Measurements from ENCODE around the gene NR3C1. TPM values are rescaled to one million over a fixed set of nuclear protein-coding genes. Genes with fewer than 3 reads are reported as not detected.

The NR3C1 gene
- polyA plus RNA-seq, 4 donors: 37.5 to 42.2 (median 38.4) TPM

- DNase-seq (ENCODE audit: low read depth in 4 of 4, low spot score in 3 of 4): no peak
Observed at GRCh38 chr5:143373076-143373475, 30.4 kb downstream of the NR3C1 start.

- no peak for DNase-seq (ENCODE audit: low read depth in 4 of 4, low spot score in 3 of 4)
Observed at GRCh38 chr5:143372187-143372829, 31.2 kb downstream of the NR3C1 start.

DNA sequence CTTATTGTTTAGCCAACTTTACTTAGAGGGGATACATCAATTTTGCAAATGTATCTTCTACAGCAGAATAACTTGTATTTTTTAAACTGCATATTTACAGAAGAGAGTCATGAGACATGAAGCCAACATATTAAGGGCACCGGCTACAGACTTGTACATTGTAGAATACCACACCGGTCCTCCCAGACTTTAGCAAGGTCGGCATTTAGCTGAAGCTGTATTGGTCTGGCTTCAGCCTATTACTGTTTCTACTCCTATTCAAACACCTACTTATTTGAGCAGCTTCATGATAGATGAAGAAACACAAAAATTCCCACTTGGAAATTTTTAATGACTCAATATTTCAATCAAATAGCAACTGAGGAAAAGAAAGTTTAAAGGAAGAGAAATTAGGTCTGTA, 33.0 kb downstream of the NR3C1 start:
- no peak for DNase-seq (ENCODE audit: low read depth in 4 of 4, low spot score in 3 of 4)

GRCh38 chr5:143364061-143364460, 39.4 kb downstream of the NR3C1 start:
- DNase-seq (ENCODE audit: low read depth in 4 of 4, low spot score in 3 of 4): no peak

DNA sequence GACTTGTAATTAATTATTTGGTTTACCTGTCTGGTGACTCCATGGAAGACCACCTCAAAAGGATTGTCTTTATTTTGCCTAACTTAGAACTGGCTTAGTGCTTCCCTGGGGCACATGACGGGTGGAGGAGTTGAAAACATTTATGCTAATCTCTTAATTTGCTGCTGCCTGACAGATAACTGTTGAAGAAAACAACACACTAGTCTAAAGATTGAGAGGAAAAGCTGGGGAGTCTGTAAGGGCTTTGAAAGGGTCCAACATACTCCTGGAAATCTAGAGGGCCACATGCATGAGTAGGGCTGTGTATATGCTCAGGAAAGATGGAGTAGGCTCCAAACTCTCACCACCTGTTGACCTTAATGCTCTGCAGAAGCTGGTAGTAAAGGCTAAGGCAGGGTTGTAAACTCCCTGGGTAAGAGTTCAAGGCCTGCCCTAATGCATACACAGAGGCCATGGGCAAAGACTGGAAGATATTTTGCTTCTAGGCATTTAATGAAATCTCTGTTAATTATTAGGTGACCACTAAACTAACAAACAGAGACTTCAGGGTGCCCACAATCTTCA, 40.7 kb downstream of the NR3C1 start:
- DNase-seq (ENCODE audit: low read depth in 4 of 4, low spot score in 3 of 4): no peak

DNA sequence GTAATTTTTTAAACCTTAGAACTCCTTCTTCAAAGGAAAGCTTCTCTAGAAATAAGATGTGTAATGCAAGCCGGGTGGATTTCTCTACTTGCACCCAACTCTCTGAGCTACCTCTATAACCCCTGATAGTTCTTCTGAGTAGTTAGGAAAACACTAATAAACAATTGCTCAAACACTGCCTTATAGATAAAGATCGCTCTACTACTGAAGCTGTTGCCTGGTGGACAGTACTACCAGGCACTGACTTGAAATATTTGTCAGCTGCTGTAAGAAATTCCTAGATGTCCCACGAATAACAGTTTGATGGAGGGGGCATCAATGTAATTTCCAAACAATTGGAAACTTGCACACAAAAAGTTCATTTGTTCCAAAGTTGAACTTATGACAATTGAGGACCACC, 42.0 kb downstream of the NR3C1 start:
- no peak for DNase-seq (ENCODE audit: low read depth in 4 of 4, low spot score in 3 of 4)

DNA sequence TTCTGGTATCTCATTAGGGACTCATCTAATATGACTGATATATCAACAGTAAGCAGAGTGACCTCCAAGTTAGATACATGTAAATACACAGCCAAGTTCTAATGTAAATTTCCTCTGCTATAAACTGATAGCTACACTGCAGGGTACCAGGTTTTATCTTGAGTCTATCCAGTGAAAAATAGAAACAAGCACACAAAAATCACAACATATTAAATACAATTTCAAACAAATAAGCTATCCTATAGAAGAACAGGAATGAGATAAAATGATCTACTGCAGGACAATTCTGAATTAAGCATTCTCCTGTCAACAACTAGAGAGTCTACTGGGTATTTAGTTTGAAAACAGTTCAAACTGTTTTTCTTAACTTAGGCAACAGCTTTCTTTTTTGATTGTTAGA, 42.7 kb downstream of the NR3C1 start:
- no peak for DNase-seq (ENCODE audit: low read depth in 4 of 4, low spot score in 3 of 4)

DNA sequence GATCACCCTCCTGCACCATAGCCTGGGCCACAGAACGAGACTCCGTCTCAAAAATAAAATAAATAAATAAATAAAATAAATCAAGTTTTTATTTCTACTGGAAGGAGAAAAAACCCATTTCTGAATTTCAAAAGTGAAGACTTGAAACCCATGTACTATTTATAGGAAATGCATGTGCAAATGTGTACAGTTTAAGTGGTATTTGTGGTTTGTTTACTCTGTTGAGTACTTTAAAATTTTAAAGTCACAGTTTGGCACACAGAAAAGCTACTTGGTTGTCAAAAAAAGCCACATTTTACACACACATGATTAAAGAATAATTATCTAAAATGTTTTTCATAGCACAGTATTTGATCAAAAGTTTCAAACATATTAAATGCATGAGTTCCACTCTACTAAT, 43.6 kb downstream of the NR3C1 start:
- DNase-seq (ENCODE audit: low read depth in 4 of 4, low spot score in 3 of 4): no peak

- no peak for DNase-seq (ENCODE audit: low read depth in 4 of 4, low spot score in 3 of 4)
Observed at GRCh38 chr5:143356855-143357583, 46.5 kb downstream of the NR3C1 start.

DNA sequence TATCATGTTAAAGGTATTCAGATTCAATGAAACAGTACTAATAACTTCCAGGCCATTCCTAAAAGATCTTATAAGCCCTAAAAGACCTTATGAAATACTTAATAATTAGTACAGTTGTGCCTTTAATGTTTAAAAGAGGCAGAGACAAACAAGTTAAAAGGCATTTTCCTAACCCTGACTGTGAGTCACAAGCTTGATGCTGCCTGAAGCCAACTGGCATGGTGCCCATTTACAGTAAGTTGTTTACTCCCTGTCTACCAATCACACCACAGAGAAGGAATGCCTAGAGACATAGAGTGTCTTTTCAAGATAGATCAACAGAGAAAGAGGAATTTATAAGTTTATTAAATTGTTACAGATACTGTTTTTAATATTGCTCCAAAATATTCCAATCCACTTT, 47.8 kb downstream of the NR3C1 start:
- DNase-seq (ENCODE audit: low read depth in 4 of 4, low spot score in 3 of 4): peak; percentile 29 to 57 (median 34)

DNA sequence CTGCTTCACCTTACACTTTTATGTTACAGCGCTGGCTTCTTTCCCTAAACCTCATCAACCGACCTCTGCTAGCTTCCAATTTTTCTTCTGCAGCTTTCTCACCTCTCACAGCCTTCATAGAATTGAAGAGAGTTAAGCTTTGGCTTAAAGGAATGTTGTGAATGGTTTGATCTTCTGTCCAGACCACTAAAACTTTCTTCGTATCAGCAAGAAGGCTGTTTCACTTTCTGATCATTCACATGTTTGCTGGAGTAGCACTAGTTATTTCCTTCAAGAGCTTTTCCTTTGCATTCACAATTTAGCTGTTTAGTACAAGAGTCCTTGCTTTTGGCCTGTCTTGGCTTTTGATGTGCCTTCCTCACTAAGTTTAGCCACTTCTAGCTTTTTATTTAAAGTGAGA, 49.5 kb downstream of the NR3C1 start:
- no peak for DNase-seq (ENCODE audit: low read depth in 4 of 4, low spot score in 3 of 4)

DNA sequence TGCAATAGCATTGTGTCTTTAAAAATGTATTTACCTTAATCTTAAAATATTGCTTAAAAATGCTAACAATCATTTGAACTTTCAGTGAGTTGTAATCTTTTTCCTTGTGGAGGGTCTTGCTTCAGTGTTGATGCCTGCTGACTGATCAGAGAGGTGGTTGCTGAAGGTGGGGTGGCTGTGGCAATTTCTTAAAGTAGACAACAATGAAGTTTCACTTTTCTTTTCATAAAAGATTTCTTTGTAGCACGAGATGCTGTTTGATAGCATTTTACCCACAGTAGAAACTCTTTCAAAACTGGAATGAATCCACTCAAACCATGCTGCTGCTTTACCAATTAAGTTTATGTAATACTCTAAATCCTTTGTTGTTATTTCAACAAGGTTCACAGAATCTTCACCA, 50.8 kb downstream of the NR3C1 start:
- no peak for DNase-seq (ENCODE audit: low read depth in 4 of 4, low spot score in 3 of 4)

DNA sequence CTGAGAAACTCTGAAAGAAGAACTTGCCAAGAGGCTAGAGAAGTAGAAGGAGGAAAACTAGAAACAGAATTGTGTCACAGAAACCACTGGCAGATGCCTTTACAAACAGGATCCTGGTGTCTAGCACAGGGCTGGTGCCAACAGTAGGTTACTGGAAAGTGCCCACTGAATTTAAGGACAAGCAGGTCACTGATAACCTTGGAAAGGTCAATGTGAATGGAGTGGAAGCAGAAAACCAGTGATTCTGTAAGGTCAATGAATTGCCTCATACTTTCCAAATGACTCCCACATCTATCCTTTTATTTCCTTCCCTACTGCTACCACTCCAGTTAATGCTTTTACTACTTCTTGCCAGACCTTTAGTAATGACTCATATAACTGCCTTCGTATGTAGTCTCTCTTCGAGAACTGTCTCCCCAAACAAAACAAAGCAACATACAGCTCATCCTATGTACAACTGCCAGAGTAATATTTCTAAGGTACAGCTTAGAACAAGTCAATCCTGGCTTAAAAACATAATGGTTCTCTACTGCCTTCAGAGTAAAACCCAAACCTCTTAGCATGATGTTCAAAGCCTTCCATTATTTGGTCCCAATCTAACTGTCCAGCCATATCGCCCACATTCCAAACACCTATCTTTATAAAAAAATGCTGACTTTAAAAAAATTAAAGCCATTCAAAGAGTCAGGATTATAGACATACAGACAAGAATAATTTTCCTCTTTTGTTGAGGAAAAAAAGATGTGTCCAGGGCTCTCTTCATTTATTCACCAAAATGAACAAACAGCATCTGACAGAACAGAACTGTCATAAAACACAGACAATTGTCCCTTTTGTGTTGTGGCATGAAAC, 52.5 kb downstream of the NR3C1 start:
- DNase-seq (ENCODE audit: low read depth in 4 of 4, low spot score in 3 of 4): no peak

GRCh38 chr5:143350341-143350740, 53.1 kb downstream of the NR3C1 start:
- DNase-seq (ENCODE audit: low read depth in 4 of 4, low spot score in 3 of 4): no peak

DNA sequence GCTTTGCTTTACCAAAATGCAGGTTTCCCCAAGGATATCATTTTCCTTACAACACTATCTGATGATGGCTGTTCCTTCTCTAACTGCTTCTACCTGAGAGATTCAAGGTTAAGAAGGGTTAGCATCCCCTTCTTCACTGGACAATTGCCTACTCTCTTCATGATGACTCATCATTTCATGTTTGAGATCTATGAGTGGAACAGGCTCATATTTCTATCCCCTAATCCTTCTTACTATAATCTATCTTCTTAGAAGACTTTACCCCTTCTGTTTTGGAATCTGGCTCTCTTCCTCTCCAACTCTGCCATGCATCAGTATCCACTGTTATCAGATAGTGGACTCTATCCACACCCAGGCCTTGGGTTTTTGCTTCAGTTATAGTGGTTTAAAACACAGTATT, 54.3 kb downstream of the NR3C1 start:
- no peak for DNase-seq (ENCODE audit: low read depth in 4 of 4, low spot score in 3 of 4)

- no peak for DNase-seq (ENCODE audit: low read depth in 4 of 4, low spot score in 3 of 4)
Observed at GRCh38 chr5:143347698-143348344, 55.7 kb downstream of the NR3C1 start.

GRCh38 chr5:143347046-143347445, 56.4 kb downstream of the NR3C1 start:
- no peak for DNase-seq (ENCODE audit: low read depth in 4 of 4, low spot score in 3 of 4)

GRCh38 chr5:143345671-143346440, 57.6 kb downstream of the NR3C1 start:
- no peak for DNase-seq (ENCODE audit: low read depth in 4 of 4, low spot score in 3 of 4)

GRCh38 chr5:143343042-143343441, 60.4 kb downstream of the NR3C1 start:
- DNase-seq (ENCODE audit: low read depth in 4 of 4, low spot score in 3 of 4): no peak

DNA sequence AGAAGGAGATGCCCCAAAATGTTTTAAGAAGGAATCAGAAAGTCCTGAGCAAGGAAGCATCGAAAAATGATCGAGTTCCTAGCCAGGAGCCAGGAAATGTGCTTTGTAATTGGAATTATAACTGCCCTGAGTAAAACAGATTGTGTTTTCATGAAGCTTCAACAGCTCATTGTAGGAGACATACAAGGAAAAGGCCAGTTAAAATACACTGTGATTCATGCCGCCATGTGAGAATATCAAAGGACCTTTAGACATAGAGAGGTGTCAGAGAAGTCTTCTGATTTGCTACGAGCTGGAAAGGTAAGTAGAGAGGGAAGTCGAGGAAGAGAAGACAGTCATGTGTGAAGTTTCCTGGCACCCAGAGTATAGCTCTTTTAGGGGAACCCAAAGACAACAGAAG, 60.9 kb downstream of the NR3C1 start:
- no peak for DNase-seq (ENCODE audit: low read depth in 4 of 4, low spot score in 3 of 4)
